MM.1S (cell line): ENCODE results near the gene LCNL1.
A peak's percentile ranks its signal among the peaks of the same experiment; 100 is the strongest.

ENCODE experiments used
- DNase-seq: peaks from one replicate; pipeline ENCODE4 v3.0.0-alpha.2; 2015
- H2AFZ ChIP-seq: fragments of 300-600 bp; sonication (generic); 2 replicates; pipeline ENCODE4 v1.6.0; 2016; ENCODE audit warnings: antibody characterized with exemption, low read length
- H3F3A ChIP-seq: fragments of 300-600 bp; sonication (generic); 2 replicates; pipeline ENCODE4 v1.6.1; 2016; ENCODE audit warnings: mild to moderate bottlenecking, antibody characterized with exemption, low read length, moderate library complexity, mixed read lengths; ENCODE audit not compliant: insufficient read depth
- H3K27ac ChIP-seq: fragments of 300-600 bp; sonication (generic); 2 replicates; pipeline ENCODE4 v1.5.1; 2016; ENCODE audit warnings: mild to moderate bottlenecking, low read length
- H3K27me3 ChIP-seq: fragments of 300-600 bp; sonication (generic); replicated peaks from 2 replicates; pipeline ENCODE4 v1.6.0; 2016; ENCODE audit warnings: low read length; ENCODE audit not compliant: insufficient read depth
- H3K36me3 ChIP-seq: fragments of 300-600 bp; sonication (generic); replicated peaks from 2 replicates; pipeline ENCODE4 v1.6.1; 2016; ENCODE audit warnings: mild to moderate bottlenecking, low read length, mixed read lengths; ENCODE audit not compliant: insufficient read depth
- H3K4me1 ChIP-seq: fragments of 300-600 bp; sonication (generic); 2 replicates; pipeline ENCODE4 v1.6.1; 2016; ENCODE audit warnings: low read length, mixed read lengths
- H3K4me2 ChIP-seq: fragments of 300-600 bp; sonication (generic); 2 replicates; pipeline ENCODE4 v1.6.0; 2016; ENCODE audit warnings: low read depth, low read length
- H3K4me3 ChIP-seq: fragments of 300-600 bp; sonication (generic); 2 replicates; pipeline ENCODE4 v1.5.1; 2016; ENCODE audit warnings: low read length, mixed read lengths
- H3K79me2 ChIP-seq: fragments of 300-600 bp; sonication (generic); 2 replicates; pipeline ENCODE4 v1.6.1; 2016; ENCODE audit warnings: mixed run types, low read length, mixed read lengths
- H3K9ac ChIP-seq: fragments of 300-600 bp; sonication (generic); 2 replicates; pipeline ENCODE4 v1.6.1; 2016; ENCODE audit warnings: low read length, mixed read lengths
- H3K9me2 ChIP-seq: fragments of 300-600 bp; sonication (generic); replicated peaks from 2 replicates; pipeline ENCODE4 v1.6.1; 2016; ENCODE audit warnings: mild to moderate bottlenecking, low read length, mixed read lengths; ENCODE audit not compliant: insufficient read depth
- H3K9me3 ChIP-seq: fragments of 300-600 bp; sonication (generic); replicated peaks from 2 replicates; pipeline ENCODE4 v1.6.1; 2016; ENCODE audit warnings: mild to moderate bottlenecking, low read length, mixed read lengths; ENCODE audit not compliant: insufficient read depth
- H4K20me1 ChIP-seq: fragments of 300-600 bp; sonication (generic); 2 replicates; pipeline ENCODE4 v1.6.1; 2016; ENCODE audit warnings: mild to moderate bottlenecking, low read length, moderate library complexity, mixed read lengths; ENCODE audit not compliant: insufficient read depth
- EZH2 ChIP-seq: fragments of 300-600 bp; sonication (generic); optimal IDR thresholded peaks from 2 replicates; pipeline ENCODE3; 2017; ENCODE audit warnings: low read depth, mild to moderate bottlenecking, antibody characterized with exemption, low read length, mixed read lengths
- EZH2phosphoT487 ChIP-seq: fragments of 300-600 bp; sonication (generic); IDR thresholded peaks from 2 replicates; pipeline ENCODE4 v1.6.1; 2018; ENCODE audit warnings: antibody characterized with exemption, low read length
- TF ChIP-seq, protein P1 (sequence below): fragments of 300-600 bp; sonication (generic); IDR thresholded peaks from 2 replicates; pipeline ENCODE4 v1.5.1; 2016; ENCODE audit warnings: antibody characterized with exemption, low read length, mixed read lengths

The LCNL1 gene

DNA sequence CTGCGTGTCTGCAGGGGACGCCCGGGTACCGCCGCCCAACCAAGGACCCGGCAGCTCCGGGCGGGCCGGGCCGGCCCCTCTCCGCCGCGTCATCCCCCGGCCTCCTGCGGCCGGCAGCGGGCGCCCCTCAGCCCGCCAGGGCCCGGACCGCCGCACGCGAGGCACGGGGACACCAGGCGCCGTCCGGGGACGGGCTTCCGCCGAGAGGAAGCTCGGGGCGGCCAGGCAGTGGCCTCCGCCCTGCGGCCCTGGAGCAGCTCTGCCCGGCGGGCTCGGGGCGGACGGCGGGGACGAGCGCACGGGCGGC is 38.6 kb upstream of the LCNL1 start:
- H3K79me2 ChIP-seq, result peaks cover 29% of the 10 kb centered on the region
- no peaks in the 10 kb centered on the region for H3F3A ChIP-seq
- 0 out of 2 replicates have a peak overlapping the region, but pooled peaks have one; percentile 42 for H2AFZ ChIP-seq
- TF ChIP-seq, protein P1, sequence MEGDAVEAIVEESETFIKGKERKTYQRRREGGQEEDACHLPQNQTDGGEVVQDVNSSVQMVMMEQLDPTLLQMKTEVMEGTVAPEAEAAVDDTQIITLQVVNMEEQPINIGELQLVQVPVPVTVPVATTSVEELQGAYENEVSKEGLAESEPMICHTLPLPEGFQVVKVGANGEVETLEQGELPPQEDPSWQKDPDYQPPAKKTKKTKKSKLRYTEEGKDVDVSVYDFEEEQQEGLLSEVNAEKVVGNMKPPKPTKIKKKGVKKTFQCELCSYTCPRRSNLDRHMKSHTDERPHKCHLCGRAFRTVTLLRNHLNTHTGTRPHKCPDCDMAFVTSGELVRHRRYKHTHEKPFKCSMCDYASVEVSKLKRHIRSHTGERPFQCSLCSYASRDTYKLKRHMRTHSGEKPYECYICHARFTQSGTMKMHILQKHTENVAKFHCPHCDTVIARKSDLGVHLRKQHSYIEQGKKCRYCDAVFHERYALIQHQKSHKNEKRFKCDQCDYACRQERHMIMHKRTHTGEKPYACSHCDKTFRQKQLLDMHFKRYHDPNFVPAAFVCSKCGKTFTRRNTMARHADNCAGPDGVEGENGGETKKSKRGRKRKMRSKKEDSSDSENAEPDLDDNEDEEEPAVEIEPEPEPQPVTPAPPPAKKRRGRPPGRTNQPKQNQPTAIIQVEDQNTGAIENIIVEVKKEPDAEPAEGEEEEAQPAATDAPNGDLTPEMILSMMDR, result no peak
- TF ChIP-seq EZH2phosphoT487 (no peak), EZH2 (no peak)
- H3K27me3 ChIP-seq, result no peaks in the 10 kb centered on the region
- peak overlapping the region; percentile 44; the same call in 1 of the 2 replicates for H3K27ac ChIP-seq
- H4K20me1 ChIP-seq, result no peaks in the 10 kb centered on the region
- DNase-seq, result no peak
- H3K9me2 ChIP-seq, result no peaks in the 10 kb centered on the region
- peaks cover 3% of the 10 kb centered on the region; the same call in 1 of the 2 replicates for H3K4me1 ChIP-seq
- peak overlapping the region; percentile 84 for H3K9ac ChIP-seq
- H3K4me3 ChIP-seq, result peak overlapping the region; percentile 93
- H3K9me3 ChIP-seq, result no peaks in the 10 kb centered on the region
- H3K4me2 ChIP-seq, result peak overlapping the region; percentile 91; the same call in 1 of the 2 replicates
- H3K36me3 ChIP-seq, result peaks cover 17% of the 10 kb centered on the region

DNA sequence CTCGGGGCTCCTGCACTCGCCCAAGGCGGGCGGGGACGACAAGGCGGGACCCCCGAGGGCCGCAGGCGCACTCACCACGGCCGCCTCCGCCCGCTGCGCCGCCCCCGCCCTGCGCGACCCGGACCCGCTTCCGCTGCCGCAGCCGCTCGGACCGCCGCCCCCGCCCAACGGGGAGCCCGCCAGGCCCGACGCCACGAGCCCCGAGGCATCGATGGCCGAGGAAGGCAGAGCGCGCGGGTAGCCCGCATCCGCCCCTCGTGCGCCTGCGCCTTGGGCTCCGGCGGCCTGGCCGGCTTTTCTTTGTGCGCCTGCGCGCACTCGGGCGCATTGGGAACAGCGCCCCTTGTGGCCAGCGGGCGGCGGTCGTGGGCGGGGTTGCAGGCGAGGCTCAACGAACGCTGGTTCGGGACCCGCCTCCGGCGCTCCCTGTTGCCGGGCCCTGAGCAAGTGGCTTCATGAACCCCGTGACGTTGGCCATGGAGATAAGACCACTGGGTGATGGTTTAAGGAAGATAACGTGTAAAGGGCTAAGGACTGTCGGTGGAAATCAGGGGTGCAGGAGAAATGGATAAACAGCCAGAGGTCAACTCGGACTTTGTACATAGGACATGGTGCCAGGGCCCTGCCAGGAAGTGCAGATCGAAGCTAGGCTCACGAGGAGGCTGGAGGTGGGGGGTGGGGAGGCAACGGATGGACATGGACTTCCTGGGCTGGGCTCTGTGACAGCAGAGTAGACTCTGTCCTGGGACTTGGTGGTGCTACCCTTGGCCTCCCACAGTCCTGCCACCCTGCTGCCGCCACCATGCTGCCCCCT is 38.1 kb upstream of the LCNL1 start, which contains the start of the genes C8G and FBXW5:
Gene C8G (plus strand): TSS at position 725 of the 814 bp plus-strand sequence. CDS start 78 bp downstream, at position 803.
Gene FBXW5 (minus strand): TSS at position 220 of the 814 bp plus-strand sequence. CDS start 655 bp downstream, outside the sequence.
- H3K79me2 ChIP-seq, result peaks cover 29% of the 10 kb centered on the region
- H3K9me2 ChIP-seq, result no peaks in the 10 kb centered on the region
- no peaks in the 10 kb centered on the region for H4K20me1 ChIP-seq
- DNase-seq, result peak; percentile 97
- H3K9me3 ChIP-seq, result no peaks in the 10 kb centered on the region
- peaks cover 17% of the 10 kb centered on the region for H3K36me3 ChIP-seq
- peak within 1 kb of the TSS; percentile 93 for H3K4me3 ChIP-seq
- peak within 1 kb of the TSS; percentile 84 for H3K9ac ChIP-seq
- H2AFZ ChIP-seq, result peak within 1 kb of the TSS; percentile 42; the same call in 1 of the 2 replicates
- no peaks in the 10 kb centered on the region for H3F3A ChIP-seq
- H3K4me1 ChIP-seq, result peaks cover 3% of the 10 kb centered on the region; the same call in 1 of the 2 replicates
- peak within 1 kb of the TSS; percentile 44; the same call in 1 of the 2 replicates for H3K27ac ChIP-seq
- H3K27me3 ChIP-seq, result no peaks in the 10 kb centered on the region
- TF ChIP-seq EZH2phosphoT487, result no peak
- TF ChIP-seq, protein P1, result peak; percentile 90
- peak within 1 kb of the TSS; percentile 91 for H3K4me2 ChIP-seq

DNA sequence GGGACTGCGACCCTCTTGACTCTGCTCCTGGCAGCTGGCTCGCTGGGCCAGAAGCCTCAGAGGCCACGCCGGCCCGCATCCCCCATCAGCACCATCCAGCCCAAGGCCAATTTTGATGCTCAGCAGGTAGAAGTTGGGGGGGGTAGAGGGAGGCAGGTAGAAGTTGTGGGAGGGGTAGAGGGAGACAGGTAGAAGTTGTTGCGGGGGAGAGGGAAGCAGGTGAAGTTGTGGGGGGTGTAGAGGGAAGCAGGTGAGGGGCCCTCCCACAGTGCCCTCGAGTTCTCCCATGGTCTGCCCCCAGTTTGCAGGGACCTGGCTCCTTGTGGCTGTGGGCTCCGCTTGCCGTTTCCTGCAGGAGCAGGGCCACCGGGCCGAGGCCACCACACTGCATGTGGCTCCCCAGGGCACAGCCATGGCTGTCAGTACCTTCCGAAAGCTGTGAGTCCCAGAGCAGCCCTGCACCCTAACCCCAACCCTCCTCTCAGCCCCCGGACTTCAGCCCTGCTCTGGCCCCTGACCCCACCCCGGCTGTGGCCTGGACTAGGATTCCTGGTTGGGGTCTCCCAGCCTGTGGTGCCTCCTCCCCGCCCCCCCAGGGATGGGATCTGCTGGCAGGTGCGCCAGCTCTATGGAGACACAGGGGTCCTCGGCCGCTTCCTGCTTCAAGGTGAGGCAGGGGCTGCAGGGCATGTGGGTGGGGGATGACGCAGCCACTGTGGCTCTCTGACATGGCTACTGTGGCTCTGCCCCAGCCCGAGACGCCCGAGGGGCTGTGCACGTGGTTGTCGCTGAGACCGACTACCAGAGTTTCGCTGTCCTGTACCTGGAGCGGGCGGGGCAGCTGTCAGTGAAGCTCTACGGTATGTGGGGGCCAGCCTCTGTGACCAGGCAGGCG is 37.2 kb upstream of the LCNL1 start:
- H3K9ac ChIP-seq, result no peak overlapping the region

More for the DNA sequence above, 37.2 kb upstream of the LCNL1 start:
- TF ChIP-seq EZH2, result no peak
- TF ChIP-seq, protein P1, result no peak
- no peak for TF ChIP-seq EZH2phosphoT487
- H3K4me2 ChIP-seq, result no peak overlapping the region
- no peak overlapping the region for H3K4me3 ChIP-seq
- H2AFZ ChIP-seq, result no peak overlapping the region
- no peak for DNase-seq
- peaks cover 7% of the 10 kb centered on the region for H3K4me1 ChIP-seq
- H3K27me3 ChIP-seq, result no peaks in the 10 kb centered on the region
- H3K36me3 ChIP-seq, result peaks cover 17% of the 10 kb centered on the region
- H4K20me1 ChIP-seq, result no peaks in the 10 kb centered on the region
- no peaks in the 10 kb centered on the region for H3F3A ChIP-seq
- peaks cover 29% of the 10 kb centered on the region for H3K79me2 ChIP-seq
- no peaks in the 10 kb centered on the region for H3K9me2 ChIP-seq
- H3K9me3 ChIP-seq, result no peaks in the 10 kb centered on the region
- H3K27ac ChIP-seq, result no peak overlapping the region
